SK-N-MC (cell line): ENCODE measurements around the gene ASB2.

Experiments used
- EZH2 ChIP-seq: fragments of 200-600 bp; sonication (generic); IDR thresholded peaks from one replicate; pipeline ENCODE4 v1.6.1; 2017; ENCODE audit warnings: antibody characterized with exemption
- FOXP2 ChIP-seq: optimal IDR thresholded peaks from 2 replicates; pipeline ENCODE3; 2011; ENCODE audit warnings: mild to moderate bottlenecking, moderate library complexity; ENCODE audit not compliant: insufficient read depth; ENCODE audit errors: extremely low read length, control extremely low read depth
- POLR2AphosphoS5 ChIP-seq: IDR thresholded peaks from 2 replicates; pipeline ENCODE4 v1.6.1; 2012; ENCODE audit warnings: mild to moderate bottlenecking, low read depth, low read length, borderline replicate concordance

GRCh38 chr14:93917141-93917540, 59.2 kb downstream of the ASB2 start:
- TF ChIP-seq POLR2AphosphoS5, result no peak
- no peak for TF ChIP-seq EZH2
- TF ChIP-seq FOXP2, result no peak
